Measurements from ENCODE around the gene CLDN9.

The CLDN9 gene

DNA sequence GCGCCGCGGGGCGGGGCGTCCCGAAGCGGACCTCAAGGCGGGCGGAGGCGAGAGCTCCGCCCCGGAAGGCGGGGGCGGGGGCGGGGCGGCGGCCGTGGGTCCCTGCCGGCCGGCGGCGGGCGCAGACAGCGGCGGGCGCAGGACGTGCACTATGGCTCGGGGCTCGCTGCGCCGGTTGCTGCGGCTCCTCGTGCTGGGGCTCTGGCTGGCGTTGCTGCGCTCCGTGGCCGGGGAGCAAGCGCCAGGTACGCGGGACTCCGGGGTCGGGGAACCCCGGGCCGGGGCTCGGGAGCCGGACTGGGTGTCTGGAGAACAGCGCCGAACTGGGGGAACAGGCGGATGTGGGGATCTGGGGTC, 7.5 kb downstream of the CLDN9 start, which contains the start of gene TNFRSF12A:
TNFRSF12A (plus strand) TSS at position 122 of the 357 bp plus-strand sequence; CDS start at position 152, 30 bp downstream.
- H3K4me3 ChIP-seq (ENCODE audit: insufficient read length, low read depth) = peak within 1 kb of the TSS; percentile 97
- peak within 1 kb of the TSS; percentile 100 for H3K9ac ChIP-seq (ENCODE audit: insufficient read length, low read depth)
- peaks cover 36% of the 10 kb centered on the region for H3K36me3 ChIP-seq (ENCODE audit: insufficient read depth, insufficient read length, low read length)
- H3K27me3 ChIP-seq (ENCODE audit: insufficient read depth, insufficient read length) = no peaks in the 10 kb centered on the region
- DNase-seq (ENCODE audit: low read depth, low spot score) = peak; percentile 77
- TF ChIP-seq ZNF274 (IDR thresholded peaks at IDR 0.05; ENCODE audit: low read depth, low read length) (no peak), YY1 (IDR thresholded peaks at IDR 0.05; ENCODE audit: insufficient read depth, insufficient read length) (no peak), SUZ12 (IDR thresholded peaks at IDR 0.05; ENCODE audit: extremely low read depth, insufficient read depth, insufficient read length) (no peak)
- no peaks in the 10 kb centered on the region for H3K9me3 ChIP-seq (ENCODE audit: insufficient read depth, low read length)
- H3K4me1 ChIP-seq (ENCODE audit: insufficient read depth, insufficient read length) = peaks cover 6% of the 10 kb centered on the region

DNA sequence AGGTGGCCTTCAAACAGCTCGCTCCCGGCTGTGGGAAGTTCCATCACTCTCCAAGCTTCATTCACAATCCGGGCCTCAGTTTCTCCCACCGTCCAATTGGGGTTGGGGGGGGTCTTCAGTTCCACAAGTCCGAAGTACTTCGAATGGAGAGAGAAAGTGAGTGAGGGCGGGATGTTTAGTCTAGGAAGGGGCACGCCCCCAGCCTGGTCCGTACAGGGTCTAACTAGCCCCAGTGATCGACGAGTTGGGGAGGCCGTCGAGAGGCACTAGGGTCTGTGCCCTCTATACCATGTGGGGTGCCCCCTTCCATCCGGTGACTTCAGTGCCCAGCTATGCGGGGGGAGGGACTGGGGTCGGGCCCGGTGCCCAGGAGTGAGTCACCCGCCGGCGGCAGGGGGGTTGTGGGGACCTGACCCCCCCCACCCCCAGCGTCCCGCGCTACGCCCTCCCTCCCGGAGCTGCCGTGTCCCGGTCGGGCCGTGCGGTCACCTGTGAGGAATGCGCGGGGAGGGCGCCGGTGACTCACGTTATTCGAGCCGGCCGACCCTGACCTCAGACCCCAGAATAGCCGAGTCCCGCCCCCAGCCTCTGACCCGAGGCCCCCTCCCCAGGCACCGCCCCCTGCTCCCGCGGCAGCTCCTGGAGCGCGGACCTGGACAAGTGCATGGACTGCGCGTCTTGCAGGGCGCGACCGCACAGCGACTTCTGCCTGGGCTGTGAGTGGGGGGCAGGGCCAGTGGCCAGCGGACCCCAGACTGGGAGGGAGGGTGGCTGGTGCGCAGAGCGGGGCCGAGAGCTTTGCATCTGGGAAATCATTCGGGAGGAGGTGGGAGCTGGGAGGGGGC, 8.1 kb downstream of the CLDN9 start:
- TF ChIP-seq SUZ12 (IDR thresholded peaks at IDR 0.05; ENCODE audit: extremely low read depth, insufficient read depth, insufficient read length) = no peak
- no peak for TF ChIP-seq YY1 (IDR thresholded peaks at IDR 0.05; ENCODE audit: insufficient read depth, insufficient read length)
- TF ChIP-seq ZNF274 (IDR thresholded peaks at IDR 0.05; ENCODE audit: low read depth, low read length) = no peak
- no peak for DNase-seq (ENCODE audit: low read depth, low spot score)
- H3K36me3 ChIP-seq (ENCODE audit: insufficient read depth, insufficient read length, low read length) = peaks cover 36% of the 10 kb centered on the region
- H3K9ac ChIP-seq (ENCODE audit: insufficient read length, low read depth) = peak overlapping the region; percentile 100
- H3K9me3 ChIP-seq (ENCODE audit: insufficient read depth, low read length) = no peaks in the 10 kb centered on the region
- H3K4me1 ChIP-seq (ENCODE audit: insufficient read depth, insufficient read length) = peaks cover 6% of the 10 kb centered on the region
- H3K27me3 ChIP-seq (ENCODE audit: insufficient read depth, insufficient read length) = no peaks in the 10 kb centered on the region
- H3K4me3 ChIP-seq (ENCODE audit: insufficient read length, low read depth) = peak overlapping the region; percentile 97

DNA sequence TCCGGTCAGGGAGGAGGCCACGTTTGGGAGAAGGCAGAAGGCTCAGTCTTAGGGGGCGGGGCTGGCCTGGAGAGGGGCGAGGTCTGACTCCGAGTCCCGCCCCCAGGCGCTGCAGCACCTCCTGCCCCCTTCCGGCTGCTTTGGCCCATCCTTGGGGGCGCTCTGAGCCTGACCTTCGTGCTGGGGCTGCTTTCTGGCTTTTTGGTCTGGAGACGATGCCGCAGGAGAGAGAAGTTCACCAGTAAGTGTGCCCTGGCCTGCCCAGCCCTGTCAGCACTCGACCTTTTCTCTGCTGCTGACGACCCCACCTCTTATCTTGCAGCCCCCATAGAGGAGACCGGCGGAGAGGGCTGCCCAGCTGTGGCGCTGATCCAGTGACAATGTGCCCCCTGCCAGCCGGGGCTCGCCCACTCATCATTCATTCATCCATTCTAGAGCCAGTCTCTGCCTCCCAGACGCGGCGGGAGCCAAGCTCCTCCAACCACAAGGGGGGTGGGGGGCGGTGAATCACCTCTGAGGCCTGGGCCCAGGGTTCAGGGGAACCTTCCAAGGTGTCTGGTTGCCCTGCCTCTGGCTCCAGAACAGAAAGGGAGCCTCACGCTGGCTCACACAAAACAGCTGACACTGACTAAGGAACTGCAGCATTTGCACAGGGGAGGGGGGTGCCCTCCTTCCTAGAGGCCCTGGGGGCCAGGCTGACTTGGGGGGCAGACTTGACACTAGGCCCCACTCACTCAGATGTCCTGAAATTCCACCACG, 8.9 kb downstream of the CLDN9 start:
- H3K27me3 ChIP-seq (ENCODE audit: insufficient read depth, insufficient read length) = peaks cover 3% of the 10 kb centered on the region
- H3K9me3 ChIP-seq (ENCODE audit: insufficient read depth, low read length) = no peaks in the 10 kb centered on the region
- no peak for DNase-seq (ENCODE audit: low read depth, low spot score)
- peak overlapping the region; percentile 100 for H3K9ac ChIP-seq (ENCODE audit: insufficient read length, low read depth)
- H3K36me3 ChIP-seq (ENCODE audit: insufficient read depth, insufficient read length, low read length) = peaks cover 39% of the 10 kb centered on the region
- H3K4me1 ChIP-seq (ENCODE audit: insufficient read depth, insufficient read length) = peaks cover 6% of the 10 kb centered on the region
- H3K4me3 ChIP-seq (ENCODE audit: insufficient read length, low read depth) = peak overlapping the region; percentile 97
- no peak for TF ChIP-seq SUZ12 (IDR thresholded peaks at IDR 0.05; ENCODE audit: extremely low read depth, insufficient read depth, insufficient read length)
- no peak for TF ChIP-seq ZNF274 (IDR thresholded peaks at IDR 0.05; ENCODE audit: low read depth, low read length)
- no peak for TF ChIP-seq YY1 (IDR thresholded peaks at IDR 0.05; ENCODE audit: insufficient read depth, insufficient read length)

DNA sequence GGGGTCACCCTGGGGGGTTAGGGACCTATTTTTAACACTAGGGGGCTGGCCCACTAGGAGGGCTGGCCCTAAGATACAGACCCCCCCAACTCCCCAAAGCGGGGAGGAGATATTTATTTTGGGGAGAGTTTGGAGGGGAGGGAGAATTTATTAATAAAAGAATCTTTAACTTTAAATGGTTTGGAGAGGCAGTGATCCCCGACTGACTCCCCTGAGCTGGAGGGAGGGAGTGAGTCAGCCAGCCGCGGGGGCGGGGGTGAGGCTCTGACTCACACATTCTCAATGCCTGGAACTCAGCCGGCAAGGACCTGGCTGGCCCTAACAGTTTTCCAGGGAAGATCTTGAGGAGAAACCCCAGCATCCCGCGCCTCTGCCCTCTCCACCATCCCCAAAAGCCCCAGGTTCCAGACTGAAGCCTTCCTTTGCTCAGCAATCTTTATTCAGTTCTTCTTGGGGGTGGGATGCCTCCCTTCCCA, 9.5 kb downstream of the CLDN9 start:
- TF ChIP-seq YY1 (IDR thresholded peaks at IDR 0.05; ENCODE audit: insufficient read depth, insufficient read length) = no peak
- TF ChIP-seq SUZ12 (IDR thresholded peaks at IDR 0.05; ENCODE audit: extremely low read depth, insufficient read depth, insufficient read length) = no peak
- Histone ChIP-seq H3K36me3 (ENCODE audit: insufficient read depth, insufficient read length, low read length) (peaks cover 40% of the 10 kb centered on the region), H3K4me3 (ENCODE audit: insufficient read length, low read depth) (peak overlapping the region; percentile 97), H3K9me3 (ENCODE audit: insufficient read depth, low read length) (no peaks in the 10 kb centered on the region), H3K4me1 (ENCODE audit: insufficient read depth, insufficient read length) (peaks cover 9% of the 10 kb centered on the region), H3K27me3 (ENCODE audit: insufficient read depth, insufficient read length) (peaks cover 4% of the 10 kb centered on the region), H3K9ac (ENCODE audit: insufficient read length, low read depth) (peak overlapping the region; percentile 100)
- no peak for DNase-seq (ENCODE audit: low read depth, low spot score)

DNA sequence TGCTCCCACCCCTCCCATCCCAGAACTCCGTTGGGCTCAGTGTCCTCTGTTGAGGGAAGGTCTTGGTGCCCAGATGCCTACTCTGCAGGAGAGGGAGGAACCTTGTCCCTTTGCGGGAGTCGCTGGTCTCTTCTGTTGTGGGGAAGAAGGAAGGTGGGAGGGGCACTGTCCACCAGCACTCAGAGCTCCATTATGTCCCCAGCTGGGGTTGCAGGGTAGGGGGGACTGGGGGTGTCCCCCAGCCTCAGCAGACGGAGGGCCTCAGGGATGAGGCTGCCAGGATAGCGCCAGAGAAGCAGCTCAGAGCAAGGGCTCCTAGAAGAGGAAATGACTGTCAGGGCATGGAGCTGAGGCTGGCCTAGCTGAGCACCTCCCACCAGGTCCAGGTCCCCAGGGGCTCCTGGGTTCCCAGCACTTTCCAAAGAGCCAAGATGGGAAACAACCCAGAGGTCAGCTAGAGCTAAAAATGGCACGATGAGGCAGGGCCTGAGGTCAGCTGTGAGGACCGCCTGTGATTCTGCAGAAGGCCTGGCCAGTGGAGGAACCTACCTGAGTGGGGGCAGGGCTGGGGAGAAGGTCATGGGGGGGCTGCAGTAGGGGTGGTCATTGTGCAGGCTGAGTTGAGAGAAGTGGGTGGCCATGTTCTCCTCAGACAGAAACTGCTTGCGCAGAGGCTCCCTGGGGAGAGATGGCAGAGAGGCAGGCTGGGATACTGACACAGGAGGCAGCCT, 10.1 kb downstream of the CLDN9 start:
- peak overlapping the region; percentile 100 for H3K9ac ChIP-seq (ENCODE audit: insufficient read length, low read depth)
- peaks cover 7% of the 10 kb centered on the region for H3K27me3 ChIP-seq (ENCODE audit: insufficient read depth, insufficient read length)
- H3K4me1 ChIP-seq (ENCODE audit: insufficient read depth, insufficient read length) = peaks cover 12% of the 10 kb centered on the region
- peaks cover 42% of the 10 kb centered on the region for H3K36me3 ChIP-seq (ENCODE audit: insufficient read depth, insufficient read length, low read length)
- H3K4me3 ChIP-seq (ENCODE audit: insufficient read length, low read depth) = peak overlapping the region; percentile 97
- no peak for DNase-seq (ENCODE audit: low read depth, low spot score)
- no peaks in the 10 kb centered on the region for H3K9me3 ChIP-seq (ENCODE audit: insufficient read depth, low read length)
- TF ChIP-seq ZNF274 (IDR thresholded peaks at IDR 0.05; ENCODE audit: low read depth, low read length) (no peak), SUZ12 (IDR thresholded peaks at IDR 0.05; ENCODE audit: extremely low read depth, insufficient read depth, insufficient read length) (no peak), YY1 (IDR thresholded peaks at IDR 0.05; ENCODE audit: insufficient read depth, insufficient read length) (no peak)

DNA sequence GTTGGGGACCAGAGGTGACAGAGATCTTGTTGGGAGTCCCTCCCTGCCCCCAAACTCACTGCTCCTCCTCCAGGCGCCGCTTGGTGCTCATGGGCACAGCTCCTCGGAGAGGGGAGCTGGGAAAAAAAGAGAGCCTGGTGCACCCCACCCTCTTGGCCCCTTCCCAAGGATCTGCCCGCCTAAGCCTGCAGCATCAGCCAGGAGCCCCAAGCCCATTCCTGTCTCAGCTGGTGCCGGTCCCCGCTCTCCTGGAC, 10.6 kb downstream of the CLDN9 start:
- TF ChIP-seq YY1 (IDR thresholded peaks at IDR 0.05; ENCODE audit: insufficient read depth, insufficient read length) (no peak), ZNF274 (IDR thresholded peaks at IDR 0.05; ENCODE audit: low read depth, low read length) (no peak), SUZ12 (IDR thresholded peaks at IDR 0.05; ENCODE audit: extremely low read depth, insufficient read depth, insufficient read length) (no peak)
- H3K4me1 ChIP-seq (ENCODE audit: insufficient read depth, insufficient read length) = peaks cover 12% of the 10 kb centered on the region
- H3K4me3 ChIP-seq (ENCODE audit: insufficient read length, low read depth) = peak overlapping the region; percentile 97
- no peaks in the 10 kb centered on the region for H3K9me3 ChIP-seq (ENCODE audit: insufficient read depth, low read length)
- H3K27me3 ChIP-seq (ENCODE audit: insufficient read depth, insufficient read length) = peaks cover 7% of the 10 kb centered on the region
- peaks cover 42% of the 10 kb centered on the region for H3K36me3 ChIP-seq (ENCODE audit: insufficient read depth, insufficient read length, low read length)
- peak overlapping the region; percentile 100 for H3K9ac ChIP-seq (ENCODE audit: insufficient read length, low read depth)
- DNase-seq (ENCODE audit: low read depth, low spot score) = no peak
